GM19467 (cell line): ENCODE data around the gene CSPG4.
"Not testable (repeated sequence)": the region's sequence is repeated elsewhere in the genome, so short reads cannot be mapped to it uniquely, and the experiment has no call there.

Source experiments
- ATAC-seq: cut with Tn5 transposase; IDR thresholded peaks from one replicate; pipeline ENCODE4 v1.9.1; 2021; ENCODE audit warnings: mild to moderate bottlenecking, moderate library complexity; ENCODE audit not compliant: unreplicated experiment

CSPG4 gene

GRCh38 chr15:75649848-75650247, 62.8 kb downstream of the CSPG4 start:
- ATAC-seq, result no peak

GRCh38 chr15:75649045-75649761, 63.4 kb downstream of the CSPG4 start:
- ATAC-seq, result no peak

DNA sequence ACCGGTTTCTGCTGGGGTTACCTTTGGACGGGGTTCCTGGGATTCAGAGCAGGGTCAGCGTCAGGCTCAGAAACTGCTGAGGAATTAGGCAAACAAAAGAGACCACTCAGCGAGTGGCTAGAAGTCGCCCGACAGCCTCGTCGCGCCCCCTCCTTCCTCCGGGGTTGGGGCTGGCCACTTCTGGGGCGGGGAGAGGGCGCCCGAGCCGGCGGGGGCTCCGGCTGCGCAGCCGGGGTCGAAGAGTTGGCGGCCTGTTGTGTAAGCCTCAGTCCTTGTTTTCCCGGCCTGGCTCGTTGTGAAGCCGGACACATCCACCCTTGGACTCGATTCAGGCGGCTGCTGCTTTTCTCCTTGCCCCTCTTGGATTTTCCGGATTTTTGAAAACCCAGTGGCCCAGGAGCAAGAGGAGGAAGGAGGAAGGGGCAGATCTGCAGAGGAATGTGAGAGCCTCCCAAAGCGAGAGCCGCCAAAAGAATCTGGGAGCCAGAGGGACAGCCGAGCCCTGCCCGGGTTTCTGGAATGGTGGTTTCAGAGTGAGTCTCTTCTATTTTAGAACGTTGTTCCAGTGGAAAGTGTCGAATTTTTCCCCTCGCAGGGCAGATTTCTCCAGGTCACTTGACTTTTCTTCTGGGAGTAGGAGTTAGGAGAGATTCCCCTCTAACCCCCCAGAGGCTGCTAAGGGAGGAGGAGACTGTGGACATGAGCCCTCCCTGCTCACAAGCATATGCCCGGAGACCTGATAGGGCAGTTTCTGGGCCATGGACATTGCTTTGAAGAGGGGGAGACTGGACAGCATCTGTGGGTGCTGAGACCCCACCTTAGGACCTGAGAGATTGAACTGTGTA, 64.3 kb downstream of the CSPG4 start:
- no peak for ATAC-seq

DNA sequence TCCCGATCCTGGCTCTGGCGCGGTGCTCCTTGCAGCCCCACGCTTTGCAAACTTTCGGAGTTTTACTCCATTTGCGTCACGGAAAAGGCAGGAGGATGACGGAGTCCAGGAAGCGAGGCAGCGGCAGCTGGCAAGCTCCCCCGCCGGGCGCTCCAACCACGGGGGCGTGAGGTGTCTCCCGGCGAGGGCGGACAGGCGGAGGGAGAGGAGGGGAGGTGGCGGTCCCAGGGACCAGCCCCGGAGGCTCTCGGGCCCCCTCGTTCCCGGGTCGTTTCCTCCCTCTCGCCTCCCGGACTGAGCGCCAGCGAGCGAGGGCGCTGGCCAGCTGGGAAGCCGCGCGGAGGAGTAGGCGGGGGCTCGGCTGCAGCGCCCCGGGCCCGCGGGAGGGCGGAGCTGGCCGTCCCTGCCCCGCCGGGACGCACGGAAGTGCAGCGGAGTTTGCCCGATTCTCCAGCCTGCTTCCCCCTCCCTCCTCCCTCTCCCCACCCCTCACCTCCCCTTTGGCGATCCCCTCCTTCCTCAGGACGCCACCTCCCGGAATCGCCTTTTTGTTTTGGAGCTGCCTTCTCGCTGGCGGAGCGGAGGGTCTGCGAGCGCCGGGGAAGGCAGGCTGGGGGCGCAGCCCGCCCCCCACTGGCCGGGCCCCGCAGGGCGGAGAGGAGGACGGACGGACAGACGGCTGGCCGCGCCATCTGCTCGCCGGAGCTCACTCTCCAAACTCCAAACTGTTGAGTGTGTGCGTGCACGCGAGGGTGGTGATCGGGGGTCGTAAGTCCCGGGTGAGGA, 65.1 kb downstream of the CSPG4 start, which contains the start of gene SNX33:
SNX33 (plus strand) TSS at position 543 of the 786 bp plus-strand sequence. CDS start 1,191 bp downstream, outside the sequence.
- ATAC-seq, result peak; percentile 48

DNA sequence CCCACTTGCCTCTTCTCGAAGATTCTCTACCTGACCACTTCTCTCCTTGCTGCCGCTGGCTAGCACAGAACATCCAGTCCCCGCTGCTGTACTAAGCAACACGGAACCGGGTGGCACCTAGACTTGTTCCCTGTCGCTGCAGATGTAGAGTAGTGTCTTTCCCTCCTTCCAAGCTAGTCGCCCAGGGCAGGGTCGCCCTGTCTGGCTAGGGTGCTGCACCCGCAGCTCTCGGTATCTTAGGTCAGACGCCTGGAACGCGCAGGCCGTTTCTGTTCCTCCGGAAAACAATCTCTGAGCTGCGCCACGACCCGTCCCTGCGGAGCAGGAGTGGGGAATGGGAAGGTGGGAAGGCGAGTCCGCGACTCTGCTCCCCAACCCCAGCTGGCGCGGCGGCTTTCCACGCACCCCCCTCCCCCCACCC, 65.7 kb downstream of the CSPG4 start:
- ATAC-seq, result no peak

DNA sequence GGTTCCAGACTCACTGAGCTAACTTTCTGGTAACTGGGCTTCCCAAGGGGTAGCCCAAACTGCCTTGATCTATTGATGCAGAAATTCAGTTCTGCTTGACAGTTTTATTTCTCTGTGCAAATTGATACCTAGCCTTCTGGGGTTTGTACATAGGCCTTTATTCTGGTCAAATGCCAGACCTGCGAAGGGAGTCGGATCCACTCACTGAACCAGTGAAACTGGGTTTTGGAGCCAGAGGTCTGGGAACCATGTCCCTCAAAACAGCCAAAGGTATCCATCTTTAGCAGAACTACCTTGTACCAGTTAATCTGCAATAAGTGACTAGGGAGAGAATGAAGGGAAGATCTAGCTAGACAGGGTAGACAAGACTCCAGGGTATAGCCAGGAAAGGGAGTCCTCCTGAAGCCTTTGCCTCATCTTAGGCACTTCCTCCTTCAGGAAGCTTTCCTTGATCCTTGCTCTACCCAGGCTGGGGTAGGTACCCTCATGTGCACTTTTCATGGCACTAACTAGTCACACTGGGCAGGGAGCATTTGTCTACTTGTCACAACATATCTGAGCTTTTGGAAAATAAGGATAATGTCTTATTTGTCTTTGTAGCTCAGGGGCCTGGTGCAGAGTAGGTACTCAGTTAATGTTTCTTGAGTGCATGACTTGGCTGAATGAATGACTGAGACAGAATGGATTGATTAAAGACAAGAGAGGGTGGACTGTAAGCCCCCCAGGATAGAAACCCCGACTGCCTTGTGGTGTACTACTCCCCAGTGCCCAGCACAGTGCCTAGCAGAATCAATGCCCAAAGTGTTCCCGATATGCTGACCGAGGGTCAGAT, 66.3 kb downstream of the CSPG4 start:
- ATAC-seq, result no peak

- no peak for ATAC-seq
Measured at GRCh38 chr15:75644376-75644775, 68.3 kb downstream of the CSPG4 start.

DNA sequence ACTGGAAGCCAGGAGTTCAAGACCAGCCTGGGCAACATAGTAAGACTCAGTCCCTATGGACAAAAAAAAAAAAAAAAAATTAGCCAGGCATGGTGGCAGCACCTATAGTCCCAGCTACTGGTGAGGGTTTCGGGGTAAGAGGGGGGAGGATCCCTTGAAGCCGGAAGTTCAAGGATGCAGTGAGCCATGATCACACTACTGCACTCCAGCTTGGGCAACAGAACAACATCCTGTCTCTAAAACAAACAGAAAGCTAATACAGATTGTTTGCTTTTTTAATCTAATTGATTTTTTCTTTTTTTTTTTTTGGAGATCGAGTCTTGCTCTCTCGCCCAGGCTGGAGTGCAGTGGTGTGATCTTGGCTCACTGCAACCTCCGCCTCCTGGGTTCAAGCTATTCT, 71.0 kb downstream of the CSPG4 start:
- no peak for ATAC-seq

- no peak for ATAC-seq
Measured at GRCh38 chr15:75641179-75641503, 71.5 kb downstream of the CSPG4 start.

DNA sequence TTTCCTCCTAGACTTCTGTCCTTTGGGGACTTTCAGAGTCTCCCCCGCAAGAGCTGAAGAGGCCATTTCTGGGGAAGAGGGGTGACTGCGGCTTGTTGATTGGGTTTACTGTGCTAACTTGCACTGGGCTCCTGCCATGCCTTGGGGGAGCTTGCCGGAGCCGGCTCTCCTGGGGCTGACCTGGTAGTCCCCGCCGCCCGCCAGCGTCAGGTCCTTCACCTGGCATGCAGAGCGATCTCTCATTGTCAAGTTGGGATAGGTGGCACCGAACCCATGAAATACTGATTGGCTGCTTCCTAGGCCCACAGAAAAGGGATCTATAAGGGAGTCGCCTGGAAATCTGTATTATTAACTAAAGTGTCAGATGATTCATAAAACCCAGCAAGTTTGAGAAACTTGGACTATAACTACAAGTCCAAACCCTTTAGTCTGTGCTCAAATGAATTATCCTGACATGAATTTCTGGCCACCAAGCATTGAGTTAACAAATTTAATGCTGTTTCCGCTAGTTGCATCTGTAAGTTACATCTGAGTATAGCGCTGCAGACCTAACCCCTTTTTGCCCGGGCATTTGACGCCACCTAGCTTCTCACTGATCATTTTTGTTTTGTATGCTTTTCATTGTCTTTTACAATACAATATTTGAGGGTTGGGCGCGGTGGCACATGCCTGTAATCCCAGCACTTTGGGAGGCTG, 72.0 kb downstream of the CSPG4 start:
- peak; percentile 25 for ATAC-seq

GRCh38 chr15:75639709-75640482, 72.8 kb downstream of the CSPG4 start, which contains the start of gene IMP3:
Gene IMP3, minus strand, starts transcription at chr15:75640224. Its CDS starts 56 bp downstream, at chr15:75640168.
- peak; percentile 84 for ATAC-seq

- no peak for ATAC-seq
Measured at GRCh38 chr15:75639191-75639708, 73.4 kb downstream of the CSPG4 start.

DNA sequence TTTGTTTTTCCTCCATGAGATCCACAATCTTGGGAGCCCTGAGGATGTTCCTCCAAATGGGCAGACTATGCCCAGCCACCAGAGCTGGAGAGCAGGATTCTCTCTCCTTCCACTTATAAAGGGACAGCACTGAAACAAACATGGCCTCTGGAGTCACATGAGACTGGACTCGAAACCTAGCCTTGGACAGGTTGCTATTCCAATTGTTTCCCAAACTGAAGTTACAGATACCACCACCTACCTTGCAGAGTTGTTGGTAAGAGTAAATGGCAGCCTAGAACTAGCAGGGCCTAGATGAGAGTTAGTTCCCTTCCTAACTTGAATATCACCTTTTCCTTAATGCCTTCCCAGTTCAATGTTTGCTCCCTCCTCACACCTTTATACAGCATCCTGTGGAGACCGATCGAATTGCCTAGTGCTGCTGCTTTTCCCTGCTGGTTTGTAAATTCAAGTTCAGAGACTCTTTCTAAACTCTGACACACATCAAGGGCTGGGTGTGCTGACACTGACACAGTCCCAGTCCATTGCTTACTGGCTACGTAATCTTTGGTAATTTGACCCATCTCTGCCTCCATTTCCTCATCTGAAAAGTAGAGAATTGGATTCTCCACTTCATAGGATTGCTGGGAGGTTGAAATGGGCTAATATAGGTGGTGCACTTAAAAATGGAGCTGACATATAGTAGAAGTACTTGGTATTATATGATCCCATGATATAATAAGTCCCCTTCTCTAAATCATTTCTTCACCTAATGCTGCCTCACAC, 75.2 kb downstream of the CSPG4 start:
- ATAC-seq, result no peak

GRCh38 chr15:75636026-75636425, 76.6 kb downstream of the CSPG4 start:
- ATAC-seq, result no peak

DNA sequence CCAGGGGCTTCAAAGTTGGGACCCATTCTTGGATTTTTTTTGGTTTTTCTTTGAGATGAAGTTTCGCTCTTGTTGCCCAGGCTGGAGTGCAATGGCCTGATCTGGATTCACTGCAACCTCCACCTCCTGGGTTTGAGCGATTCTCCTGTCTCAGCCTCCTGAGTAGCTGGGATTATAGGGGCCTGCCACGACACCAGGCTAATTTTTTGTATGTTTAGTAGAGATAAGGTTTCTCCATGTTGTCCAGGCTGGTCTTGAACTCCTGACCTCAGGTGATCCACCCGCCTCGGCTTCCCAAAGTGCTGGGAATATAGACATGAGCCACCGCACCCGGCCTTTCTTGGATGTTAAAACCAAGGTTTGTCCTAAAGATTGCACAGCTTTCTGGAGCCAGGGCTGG, 78.7 kb downstream of the CSPG4 start:
- ATAC-seq, result not testable (repeated sequence)

DNA sequence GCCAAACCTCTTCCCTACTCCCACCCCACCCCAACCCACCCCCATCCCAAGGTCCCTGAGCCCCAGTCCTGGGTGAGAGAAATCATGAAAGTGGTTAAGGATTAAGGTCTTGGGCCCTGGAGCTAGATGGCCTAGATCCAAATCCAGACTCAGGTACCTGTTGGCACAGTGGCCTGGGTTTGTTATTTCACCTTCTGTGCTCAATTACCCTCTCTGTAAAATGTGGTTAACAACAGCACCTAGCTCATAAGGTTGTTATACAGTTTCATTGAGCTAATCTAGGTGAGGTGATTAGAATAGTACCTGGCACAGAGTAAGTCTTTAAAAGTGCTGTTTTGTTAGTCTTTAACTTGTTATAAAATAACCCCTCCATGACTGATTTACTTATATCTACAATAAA, 80.7 kb downstream of the CSPG4 start:
- ATAC-seq, result no peak

DNA sequence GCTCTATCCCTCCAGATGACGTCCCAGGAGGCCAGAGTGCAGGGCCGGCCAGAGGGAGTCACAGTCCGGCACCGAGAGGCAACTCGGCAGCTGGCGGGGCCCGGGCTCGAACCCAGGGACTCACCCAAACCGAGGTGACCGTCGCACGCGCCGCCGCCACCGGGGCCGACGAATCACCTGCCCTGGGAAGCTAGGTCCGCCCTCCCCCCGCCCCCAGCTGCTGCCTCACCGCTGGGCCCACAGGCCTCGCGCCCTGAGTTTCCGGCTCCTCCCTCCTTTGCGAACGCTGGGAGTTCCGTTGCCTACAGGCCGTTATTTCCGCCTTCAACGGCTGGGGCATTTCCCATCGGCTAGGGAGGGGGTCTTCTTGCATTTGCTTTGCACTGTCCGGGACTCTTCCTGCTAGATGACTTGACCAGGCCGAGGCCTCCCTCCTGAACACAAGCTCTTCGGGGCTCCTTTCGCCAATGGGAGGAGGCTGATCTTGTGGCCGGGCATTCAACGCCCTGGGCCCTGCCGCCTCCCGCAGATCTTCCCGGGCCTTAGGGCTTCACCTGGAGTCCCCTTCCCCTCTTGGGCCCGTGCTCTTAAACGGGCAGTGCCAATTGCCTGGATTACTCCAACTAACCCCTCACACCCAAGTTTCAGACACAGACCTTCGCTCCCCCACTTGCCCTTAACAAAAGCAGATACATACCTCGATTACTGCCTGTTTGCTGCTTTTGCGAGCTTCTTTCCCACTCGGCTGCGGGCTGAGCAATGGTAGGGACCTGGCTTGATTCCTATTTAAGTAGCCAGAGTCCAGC, 86.9 kb downstream of the CSPG4 start, which contains the start of gene SNUPN:
SNUPN (minus strand) TSS at position 184 of the 806 bp plus-strand sequence. CDS start 4,674 bp downstream, outside the sequence.
- no peak for ATAC-seq
